Suprapubic skin (tissue), 4 donors: ENCODE measurements around the gene ALMS1. TPM values are rescaled to one million over a fixed set of nuclear protein-coding genes. Genes with fewer than 3 reads are reported as not detected.
"Not testable (repeated sequence)": the region's sequence is repeated elsewhere in the genome, so short reads cannot be mapped to it uniquely, and the experiment has no call there.

Experiments
- DNase-seq, 2 donors: peaks; one replicate each; pipeline ENCODE4 v3.0.0-alpha.2; 2019; ENCODE audit warnings: low spot score in 2 of 2
- H3K27ac ChIP-seq: fragments of 200-600 bp; sonication (generic); one replicate; pipeline ENCODE4 v1.5.1; 2019
- H3K27me3 ChIP-seq: fragments of 200-600 bp; sonication (generic); one replicate; pipeline ENCODE4 v1.5.1; 2019
- H3K36me3 ChIP-seq: fragments of 200-600 bp; sonication (generic); one replicate; pipeline ENCODE4 v1.5.1; 2019
- H3K4me1 ChIP-seq: fragments of 200-600 bp; sonication (generic); one replicate; pipeline ENCODE4 v1.5.1; 2019
- H3K4me3 ChIP-seq: fragments of 200-600 bp; sonication (generic); one replicate; pipeline ENCODE4 v1.5.1; 2019; ENCODE audit warnings: mild to moderate bottlenecking
- H3K9me3 ChIP-seq: fragments of 200-600 bp; sonication (generic); one replicate; pipeline ENCODE4 v1.5.1; 2019
- EP300 ChIP-seq: sonication (generic); formaldehyde crosslinking; IDR thresholded peaks from one replicate; pipeline ENCODE4 v1.6.1; 2017; ENCODE audit warnings: antibody characterized with exemption
- POLR2A ChIP-seq, 2 donors: fragments of 450-650 bp; IDR thresholded peaks; one replicate each; pipeline ENCODE4 v1.6.1; 2017; ENCODE audit warnings: antibody characterized with exemption in 2 of 2, mild to moderate bottlenecking in 2 of 2, moderate library complexity in 2 of 2
- POLR2AphosphoS5 ChIP-seq, 3 donors: sonication (generic); formaldehyde crosslinking; IDR thresholded peaks; one replicate each; pipeline ENCODE4 v1.6.1; 2017; ENCODE audit warnings: antibody characterized with exemption in 3 of 3
- WGBS: methylation state at CpG from one replicate; pipeline ENCODE4 v1.1.5; 2018; 5-methylcytosine and 5-hydroxymethylcytosine counted together
- total RNA-seq, 4 donors: library from RNA; depleted of rRNA; stranded (reverse); fragments of >200 nt; gene quantifications; one replicate each; pipeline ENCODE4 v1.1.0, GENCODE V29; 2016
- TF ChIP-seq, protein P1 (sequence below), 2 donors: fragments of 200-600 bp in 1 of 2; fragments of 450-650 bp in 1 of 2; sonication (generic) in 1 of 2; IDR thresholded peaks; one replicate each; pipeline ENCODE4 v1.5.1; 2016 to 2019; ENCODE audit warnings: antibody characterized with exemption in 2 of 2, mild to moderate bottlenecking in 1 of 2, moderate library complexity in 1 of 2

Gene ALMS1
- total RNA-seq, 4 donors from 2014 or later = 12.3 to 24.0 (median 18.5) TPM

DNA sequence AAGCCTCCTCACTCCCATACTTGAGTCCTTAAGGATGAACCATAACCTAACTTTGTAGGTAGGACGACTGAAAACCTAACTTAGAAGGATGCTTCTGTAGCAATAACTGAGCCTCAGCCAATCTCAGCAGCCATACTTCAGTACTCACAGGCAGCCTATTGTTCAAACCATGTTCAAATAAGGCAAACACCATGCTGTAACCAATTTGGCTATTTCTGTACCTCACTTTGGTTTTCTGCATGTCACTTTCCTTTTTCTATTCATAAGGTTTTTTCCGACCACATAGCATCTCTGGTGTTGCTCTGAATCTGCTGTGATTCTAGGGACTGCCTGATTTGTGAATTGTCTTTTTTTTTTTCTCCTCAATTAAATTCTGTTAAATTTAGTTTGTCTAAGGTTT is 242.9 kb downstream of the ALMS1 start:
- DNase-seq, H3K27me3 ChIP-seq, H3K9me3 ChIP-seq, H3K27ac ChIP-seq, H3K36me3 ChIP-seq, H3K4me1 ChIP-seq, H3K4me3 ChIP-seq: not testable (repeated sequence)
- 76% methylated on average over 2 of the region's 2 CpGs for WGBS

DNA sequence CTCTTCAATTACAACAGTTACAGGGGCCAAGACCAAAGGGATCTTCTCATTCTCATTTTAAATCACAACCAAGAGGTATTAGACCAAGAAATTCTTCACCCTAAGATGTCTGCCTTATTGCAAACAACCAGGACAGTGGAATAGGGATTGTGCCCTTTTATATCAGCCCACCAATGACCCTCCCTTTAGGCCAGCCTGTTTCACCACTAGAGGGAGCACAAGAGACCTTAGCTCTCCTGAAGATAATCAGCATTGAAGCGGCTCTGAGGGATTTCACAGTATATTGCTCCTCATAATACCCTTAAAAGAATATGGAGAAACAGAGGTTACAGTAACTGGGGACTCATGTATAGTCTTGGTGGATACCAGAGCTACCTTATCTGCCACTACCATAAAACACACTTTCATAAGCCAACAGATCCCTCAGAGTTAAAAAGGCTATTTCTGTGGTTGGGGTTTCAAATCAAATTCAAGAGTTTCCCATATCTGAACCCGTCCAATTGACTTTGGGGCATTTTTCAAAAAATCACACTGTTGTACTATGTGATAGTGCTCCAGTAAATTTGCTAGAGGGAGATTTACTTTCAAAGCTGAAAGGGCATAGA is 245.1 kb downstream of the ALMS1 start:
- TF ChIP-seq, protein P1, sequence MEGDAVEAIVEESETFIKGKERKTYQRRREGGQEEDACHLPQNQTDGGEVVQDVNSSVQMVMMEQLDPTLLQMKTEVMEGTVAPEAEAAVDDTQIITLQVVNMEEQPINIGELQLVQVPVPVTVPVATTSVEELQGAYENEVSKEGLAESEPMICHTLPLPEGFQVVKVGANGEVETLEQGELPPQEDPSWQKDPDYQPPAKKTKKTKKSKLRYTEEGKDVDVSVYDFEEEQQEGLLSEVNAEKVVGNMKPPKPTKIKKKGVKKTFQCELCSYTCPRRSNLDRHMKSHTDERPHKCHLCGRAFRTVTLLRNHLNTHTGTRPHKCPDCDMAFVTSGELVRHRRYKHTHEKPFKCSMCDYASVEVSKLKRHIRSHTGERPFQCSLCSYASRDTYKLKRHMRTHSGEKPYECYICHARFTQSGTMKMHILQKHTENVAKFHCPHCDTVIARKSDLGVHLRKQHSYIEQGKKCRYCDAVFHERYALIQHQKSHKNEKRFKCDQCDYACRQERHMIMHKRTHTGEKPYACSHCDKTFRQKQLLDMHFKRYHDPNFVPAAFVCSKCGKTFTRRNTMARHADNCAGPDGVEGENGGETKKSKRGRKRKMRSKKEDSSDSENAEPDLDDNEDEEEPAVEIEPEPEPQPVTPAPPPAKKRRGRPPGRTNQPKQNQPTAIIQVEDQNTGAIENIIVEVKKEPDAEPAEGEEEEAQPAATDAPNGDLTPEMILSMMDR (IDR thresholded peaks at IDR 0.05) = peak in 1 of 2 donors; percentile 37
- H3K9me3 ChIP-seq, H3K36me3 ChIP-seq, H3K27ac ChIP-seq, H3K4me1 ChIP-seq, DNase-seq, H3K27me3 ChIP-seq, H3K4me3 ChIP-seq: not testable (repeated sequence)
- WGBS = 70% methylated on average over 2 of the region's 2 CpGs

DNA sequence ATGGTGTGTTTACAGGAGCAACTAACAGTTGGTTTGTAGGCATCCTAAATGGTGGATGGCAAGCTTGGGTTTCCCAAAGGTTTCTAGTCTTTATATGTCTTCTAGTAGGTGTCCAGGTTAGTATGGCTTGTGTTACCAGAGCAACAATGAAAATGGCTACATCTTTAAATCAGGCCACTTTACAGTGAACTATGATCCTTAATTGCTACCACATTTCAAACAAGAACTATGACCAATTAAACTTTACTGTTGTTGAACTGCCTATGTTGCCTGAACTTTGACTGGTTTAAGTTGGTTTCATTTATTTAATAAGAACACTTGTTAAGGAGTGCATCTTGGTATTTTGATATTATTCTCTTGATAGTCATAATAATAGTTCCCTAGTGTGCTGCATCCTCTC is 251.3 kb downstream of the ALMS1 start:
- H3K4me3 ChIP-seq, H3K9me3 ChIP-seq, H3K4me1 ChIP-seq, H3K27me3 ChIP-seq, H3K27ac ChIP-seq, DNase-seq, H3K36me3 ChIP-seq: not testable (repeated sequence)

DNA sequence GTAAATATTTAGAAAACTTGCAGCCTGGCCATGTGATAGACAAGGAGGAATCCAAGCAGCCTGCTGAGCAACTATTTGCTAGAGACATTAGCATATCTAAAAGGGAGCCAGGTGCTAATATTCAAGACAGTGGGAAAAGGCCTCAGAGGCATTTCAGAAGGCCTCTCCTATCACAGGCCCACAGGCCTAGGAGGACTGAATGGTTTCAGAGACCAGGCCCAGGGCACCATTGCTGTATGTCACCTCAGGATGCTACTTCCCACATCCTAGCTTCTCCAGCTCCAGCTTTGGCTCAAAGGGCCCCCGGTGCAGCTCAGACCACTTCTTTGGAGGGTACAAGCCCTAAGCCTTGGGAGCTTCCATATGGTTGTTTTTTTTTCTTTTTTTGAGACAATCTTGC is 252.8 kb downstream of the ALMS1 start:
- DNase-seq = no peak
- TF ChIP-seq POLR2A (IDR thresholded peaks at IDR 0.05) = no peak
- TF ChIP-seq POLR2AphosphoS5 (IDR thresholded peaks at IDR 0.05) = no peak
- TF ChIP-seq EP300 = no peak
- TF ChIP-seq, protein P1 (IDR thresholded peaks at IDR 0.05) = no peak
- H3K4me3 ChIP-seq = no peak overlapping the region
- H3K27ac ChIP-seq = no peak overlapping the region
- H3K4me1 ChIP-seq = no peaks in the 10 kb centered on the region
- no peaks in the 10 kb centered on the region for H3K36me3 ChIP-seq
- H3K9me3 ChIP-seq = no peaks in the 10 kb centered on the region
- WGBS = 92% methylated on average over 1 of the region's 1 CpG
- H3K27me3 ChIP-seq = no peaks in the 10 kb centered on the region

DNA sequence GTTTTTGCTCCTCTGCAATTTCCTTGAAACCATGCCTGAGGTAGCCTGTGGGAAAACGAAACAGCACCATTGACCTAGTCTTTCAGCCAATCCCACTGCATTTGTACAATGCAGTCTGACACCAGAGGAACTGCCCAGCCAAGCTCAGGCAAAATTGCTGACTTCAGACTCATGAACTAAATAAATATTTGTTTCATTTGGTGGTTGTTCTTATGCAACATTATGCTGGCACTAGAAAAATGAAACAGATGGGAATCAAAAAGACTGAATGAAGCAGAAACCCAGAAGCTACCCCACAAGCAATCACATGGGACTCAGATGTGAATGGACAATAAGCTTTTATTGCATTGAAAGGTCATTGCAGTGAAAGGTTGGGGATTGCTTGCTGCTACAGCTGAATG is 254.9 kb downstream of the ALMS1 start:
- Histone ChIP-seq H3K27me3 (no peaks in the 10 kb centered on the region), H3K27ac (no peak overlapping the region), H3K9me3 (no peaks in the 10 kb centered on the region), H3K4me3 (no peak overlapping the region), H3K4me1 (no peaks in the 10 kb centered on the region), H3K36me3 (no peaks in the 10 kb centered on the region)
- TF ChIP-seq POLR2AphosphoS5 (IDR thresholded peaks at IDR 0.05) (no peak), POLR2A (IDR thresholded peaks at IDR 0.05) (no peak)
- no peak for DNase-seq
- 58% methylated on average over 1 of the region's 1 CpG for WGBS

DNA sequence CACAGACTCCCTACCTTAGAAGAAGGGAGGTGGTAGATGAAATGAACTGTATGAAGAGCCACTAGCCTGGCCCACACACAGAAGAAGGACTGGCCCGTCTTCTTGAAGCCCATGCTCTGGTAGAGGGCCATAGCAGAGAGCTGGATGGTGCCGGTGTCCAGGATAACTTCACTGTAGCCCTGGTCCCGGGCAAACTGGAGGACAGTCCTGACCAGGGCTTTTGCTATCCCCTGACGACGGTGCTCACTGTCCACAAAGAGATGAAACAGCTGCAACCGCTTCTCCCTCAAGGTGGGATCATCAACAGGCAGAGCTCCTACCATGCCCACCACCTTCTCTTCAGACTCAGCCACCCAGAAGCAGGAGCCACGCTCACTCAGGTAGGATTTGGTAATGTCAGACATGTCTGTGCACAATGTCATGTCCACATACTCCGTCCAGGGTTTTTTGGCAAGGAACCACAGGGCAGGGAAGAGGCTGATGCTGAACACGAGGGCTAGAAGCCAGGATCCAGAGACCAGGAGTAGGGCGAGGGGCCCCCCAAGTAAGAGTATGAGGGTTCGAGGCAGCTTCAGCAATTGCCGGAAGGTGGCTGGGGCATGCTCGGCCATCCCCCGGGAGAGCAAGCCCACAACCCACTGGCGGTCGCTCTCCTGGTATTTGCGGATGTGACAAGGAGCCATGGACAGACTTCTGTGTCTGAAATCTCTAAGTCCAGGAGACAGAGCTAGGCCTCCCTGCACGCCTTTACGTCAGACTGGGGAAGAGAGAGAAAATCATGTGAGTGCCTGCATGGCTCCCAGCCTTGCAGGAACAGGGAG is 255.5 kb downstream of the ALMS1 start:
- Histone ChIP-seq H3K36me3 (no peaks in the 10 kb centered on the region), H3K4me3 (no peak overlapping the region), H3K9me3 (no peaks in the 10 kb centered on the region), H3K4me1 (no peaks in the 10 kb centered on the region), H3K27ac (no peak overlapping the region), H3K27me3 (no peaks in the 10 kb centered on the region)
- no peak for DNase-seq
- 86% methylated on average over 12 of the region's 19 CpGs for WGBS
- TF ChIP-seq POLR2AphosphoS5 (IDR thresholded peaks at IDR 0.05) (no peak), EP300 (no peak), POLR2A (IDR thresholded peaks at IDR 0.05) (no peak)
- TF ChIP-seq, protein P1 (IDR thresholded peaks at IDR 0.05) = no peak

DNA sequence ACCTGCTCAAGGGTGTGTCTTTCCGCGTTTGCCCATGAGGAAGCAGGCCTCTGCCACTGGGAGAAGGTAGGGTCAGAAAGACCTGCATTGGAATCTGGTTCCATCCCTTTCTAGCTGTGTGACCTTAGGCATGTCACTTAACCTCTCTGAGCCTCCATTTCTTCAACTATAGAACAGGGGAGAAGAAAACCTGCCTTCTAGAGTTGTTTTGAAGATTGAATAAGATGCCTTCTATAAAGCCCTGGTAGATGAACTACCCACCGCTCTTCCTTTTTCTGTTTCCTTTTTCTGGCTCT is 256.1 kb downstream of the ALMS1 start:
- Histone ChIP-seq H3K4me1 (no peaks in the 10 kb centered on the region), H3K36me3 (no peaks in the 10 kb centered on the region), H3K4me3 (no peak overlapping the region), H3K27me3 (no peaks in the 10 kb centered on the region), H3K9me3 (no peaks in the 10 kb centered on the region), H3K27ac (no peak overlapping the region)
- no peak for DNase-seq
- 82% methylated on average over 3 of the region's 3 CpGs for WGBS
- TF ChIP-seq, protein P1 (IDR thresholded peaks at IDR 0.05) = no peak
- no peak for TF ChIP-seq POLR2AphosphoS5 (IDR thresholded peaks at IDR 0.05)
- no peak for TF ChIP-seq EP300
- TF ChIP-seq POLR2A (IDR thresholded peaks at IDR 0.05) = no peak
